Hepatic stellate cell (primary cell): Measurements from ENCODE around the gene MAMLD1.

Experiments used
- DNase-seq: peaks from one replicate; pipeline ENCODE4 v3.0.0; 2011; ENCODE audit warnings: low spot score

Gene MAMLD1

GRCh38 chrX:150408007-150408406, 44.9 kb downstream of the MAMLD1 start:
- no peak for DNase-seq

GRCh38 chrX:150408561-150408960, 45.4 kb downstream of the MAMLD1 start:
- DNase-seq, result no peak

- no peak for DNase-seq
These were observed 46.4 kb downstream of the MAMLD1 start for GRCh38 chrX:150409486-150409885.

GRCh38 chrX:150409964-150410363, 46.8 kb downstream of the MAMLD1 start:
- no peak for DNase-seq

GRCh38 chrX:150410513-150410912, 47.4 kb downstream of the MAMLD1 start:
- DNase-seq, result no peak

DNA sequence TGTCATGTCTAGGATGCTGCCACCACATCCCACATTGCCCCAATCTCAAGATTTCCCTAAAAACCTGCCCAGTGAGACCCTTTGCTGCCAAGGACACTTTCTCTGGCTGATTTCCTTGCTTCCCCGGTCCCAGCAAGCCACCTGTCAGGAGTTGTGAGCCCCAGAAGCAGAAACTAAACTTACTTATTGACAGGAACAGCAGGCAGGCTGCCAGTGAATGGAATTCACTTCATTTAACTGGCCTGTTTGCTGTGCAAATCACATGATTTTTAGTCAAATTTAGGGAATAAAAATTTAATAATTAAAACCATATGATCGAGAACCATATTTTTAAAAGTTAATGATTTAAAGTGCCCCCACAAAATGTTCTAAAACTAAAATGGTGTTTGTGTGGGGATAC, 48.5 kb downstream of the MAMLD1 start:
- no peak for DNase-seq

GRCh38 chrX:150414228-150414627, 51.1 kb downstream of the MAMLD1 start:
- DNase-seq, result no peak

DNA sequence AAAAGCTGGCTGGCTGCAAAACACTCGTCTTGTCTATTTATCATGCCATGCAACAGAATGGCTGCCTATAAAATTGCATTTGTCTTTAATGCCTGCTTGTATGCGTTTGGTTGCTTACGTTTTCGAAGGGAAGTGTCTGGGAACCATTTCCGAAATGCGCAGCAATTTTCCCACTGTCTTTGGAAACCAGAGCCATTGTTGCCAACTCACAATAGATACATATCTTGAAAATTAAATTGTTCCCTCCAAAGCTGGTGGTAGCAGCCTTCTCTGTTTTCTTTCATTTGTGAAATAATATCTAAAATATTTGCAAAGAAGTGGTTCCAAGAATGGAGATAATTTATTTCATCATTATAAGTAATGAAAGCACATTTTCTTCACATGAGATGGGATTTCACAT, 53.4 kb downstream of the MAMLD1 start:
- no peak for DNase-seq

DNA sequence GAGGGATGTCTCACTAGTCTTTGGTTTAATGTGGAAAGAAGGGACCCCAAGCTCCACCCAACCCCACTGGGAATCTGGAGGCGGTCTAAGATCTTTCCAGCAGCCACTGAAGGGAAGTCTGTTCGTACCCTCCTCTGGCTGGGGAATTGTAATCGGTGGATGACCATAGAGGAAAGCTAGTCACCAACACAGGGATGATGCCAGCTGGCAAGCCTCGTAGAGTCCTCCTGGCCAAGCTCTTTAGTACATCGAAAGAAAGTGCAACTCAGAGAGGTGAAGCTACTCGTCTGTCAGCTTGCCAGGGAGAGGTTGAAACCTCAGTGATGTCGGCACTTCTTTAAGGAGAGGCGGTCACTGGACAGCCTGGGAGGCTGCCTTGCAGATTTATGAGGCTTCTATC, 58.7 kb downstream of the MAMLD1 start:
- no peak for DNase-seq

DNA sequence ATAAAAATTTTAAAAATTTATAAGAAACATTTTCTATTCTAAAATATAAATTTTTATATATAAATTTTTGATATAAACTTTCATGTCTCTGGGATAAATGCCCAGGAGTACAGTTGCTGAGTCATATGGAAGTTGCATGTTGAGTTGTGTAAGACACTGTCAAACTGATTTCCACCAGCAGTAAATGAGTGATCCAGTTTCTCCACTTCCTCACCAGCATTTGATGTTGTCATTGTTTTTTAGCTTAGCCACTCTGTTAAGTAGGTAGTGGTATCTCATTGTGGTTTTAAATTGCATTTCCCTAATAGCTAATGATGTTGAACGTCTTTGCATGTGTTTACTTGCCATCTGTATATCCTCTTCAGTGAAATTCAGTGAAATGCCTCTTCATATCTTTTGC, 66.5 kb downstream of the MAMLD1 start:
- DNase-seq, result no peak

- no peak for DNase-seq
These were observed 73.1 kb downstream of the MAMLD1 start for GRCh38 chrX:150436195-150436594.

DNA sequence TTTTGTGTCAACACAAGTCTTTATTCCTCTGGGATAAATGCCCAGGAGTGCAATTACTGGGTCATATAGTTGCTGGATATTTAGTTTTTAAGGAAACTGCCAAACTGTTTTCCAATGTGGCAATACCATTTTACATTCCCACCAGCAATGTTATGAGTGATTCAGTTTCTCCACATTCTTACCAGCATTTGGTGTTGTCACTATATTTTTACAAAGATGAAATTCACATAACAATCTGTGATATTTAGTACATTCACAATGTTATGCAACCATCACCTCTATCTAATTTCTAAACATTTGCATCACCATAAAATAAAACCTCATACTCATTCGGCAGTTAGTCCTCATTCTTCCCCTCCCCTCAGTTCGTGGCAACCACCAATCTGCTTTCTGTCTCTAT, 75.0 kb downstream of the MAMLD1 start:
- DNase-seq, result no peak

GRCh38 chrX:150446151-150446550, 83.0 kb downstream of the MAMLD1 start:
- DNase-seq, result no peak

DNA sequence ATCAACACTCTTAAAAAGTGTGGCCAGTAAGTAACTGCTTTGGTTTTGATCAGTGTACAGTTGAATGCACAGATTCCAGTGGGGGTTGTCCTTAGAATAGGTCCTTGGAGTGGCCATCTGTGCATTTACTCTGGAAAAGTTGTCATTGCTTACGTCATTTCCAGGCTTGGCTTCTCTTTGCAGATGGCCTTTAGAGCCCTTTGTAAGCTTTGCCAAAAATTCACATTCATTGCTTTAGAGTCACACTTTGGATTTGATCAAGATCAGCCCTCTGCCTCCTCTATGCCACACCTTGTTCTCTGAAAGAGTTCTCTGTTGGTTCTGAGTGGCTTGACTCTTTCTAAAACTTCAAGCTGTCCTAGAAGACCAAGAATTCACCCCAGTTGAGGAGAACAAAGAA, 83.9 kb downstream of the MAMLD1 start:
- no peak for DNase-seq

GRCh38 chrX:150449313-150449712, 86.2 kb downstream of the MAMLD1 start:
- no peak for DNase-seq

GRCh38 chrX:150450519-150451177, 87.5 kb downstream of the MAMLD1 start:
- no peak for DNase-seq

- DNase-seq, result no peak
These were observed 88.8 kb downstream of the MAMLD1 start for GRCh38 chrX:150451953-150452352.

- no peak for DNase-seq
These were observed 91.0 kb downstream of the MAMLD1 start for GRCh38 chrX:150454083-150454482.

- no peak for DNase-seq
These were observed 91.5 kb downstream of the MAMLD1 start for GRCh38 chrX:150454508-150455214.

- DNase-seq, result no peak
These were observed 92.1 kb downstream of the MAMLD1 start for GRCh38 chrX:150455215-150455608.

- no peak for DNase-seq
These were observed 93.3 kb downstream of the MAMLD1 start for GRCh38 chrX:150456466-150456865.

DNA sequence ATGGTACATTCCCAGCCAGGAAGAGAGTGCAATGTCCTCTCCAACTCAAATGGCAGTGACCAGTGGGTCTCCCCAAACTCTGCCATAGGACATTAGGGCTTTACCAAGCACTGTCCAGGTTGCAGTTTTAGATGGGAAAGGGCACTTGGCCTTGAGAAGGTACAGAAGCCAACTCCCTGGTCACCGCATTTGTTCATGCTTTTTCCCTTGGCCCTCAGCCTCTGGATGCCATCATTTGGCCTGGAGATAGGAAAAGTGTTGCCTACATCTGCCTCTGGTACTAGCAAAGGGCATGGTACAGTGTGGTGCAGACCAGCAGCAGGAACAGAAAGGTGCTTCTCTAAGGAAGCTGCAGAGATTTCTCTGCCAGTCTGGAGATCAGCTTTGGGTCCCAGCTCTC, 93.8 kb downstream of the MAMLD1 start:
- DNase-seq, result no peak

GRCh38 chrX:150459196-150459595, 96.1 kb downstream of the MAMLD1 start:
- no peak for DNase-seq

DNA sequence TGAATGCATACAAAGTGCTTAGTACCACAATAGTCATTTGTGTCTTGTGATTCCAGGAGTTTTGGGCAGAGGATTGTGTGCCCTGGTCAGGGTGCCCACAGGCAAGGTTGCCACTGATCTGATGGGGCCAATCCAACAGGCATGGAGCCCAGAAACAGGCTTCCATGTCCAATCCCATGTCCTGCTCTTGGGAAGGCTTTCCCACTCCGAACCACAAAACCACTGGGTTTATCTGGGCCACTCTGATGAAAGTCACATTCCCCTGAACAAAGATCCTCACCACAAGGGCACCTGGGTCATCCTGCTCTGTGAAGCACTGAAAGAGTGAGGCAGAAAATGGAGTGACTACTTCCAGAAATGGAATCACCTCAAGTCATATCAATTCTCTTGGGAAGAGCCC, 96.9 kb downstream of the MAMLD1 start:
- no peak for DNase-seq
